ENCODE results near the gene TPM2. TPM values are rescaled to one million over a fixed set of nuclear protein-coding genes. Genes with fewer than 3 reads are reported as not detected.

Gene TPM2
- total RNA-seq, 1 donor from 2014 or later, result 1,070 TPM

DNA sequence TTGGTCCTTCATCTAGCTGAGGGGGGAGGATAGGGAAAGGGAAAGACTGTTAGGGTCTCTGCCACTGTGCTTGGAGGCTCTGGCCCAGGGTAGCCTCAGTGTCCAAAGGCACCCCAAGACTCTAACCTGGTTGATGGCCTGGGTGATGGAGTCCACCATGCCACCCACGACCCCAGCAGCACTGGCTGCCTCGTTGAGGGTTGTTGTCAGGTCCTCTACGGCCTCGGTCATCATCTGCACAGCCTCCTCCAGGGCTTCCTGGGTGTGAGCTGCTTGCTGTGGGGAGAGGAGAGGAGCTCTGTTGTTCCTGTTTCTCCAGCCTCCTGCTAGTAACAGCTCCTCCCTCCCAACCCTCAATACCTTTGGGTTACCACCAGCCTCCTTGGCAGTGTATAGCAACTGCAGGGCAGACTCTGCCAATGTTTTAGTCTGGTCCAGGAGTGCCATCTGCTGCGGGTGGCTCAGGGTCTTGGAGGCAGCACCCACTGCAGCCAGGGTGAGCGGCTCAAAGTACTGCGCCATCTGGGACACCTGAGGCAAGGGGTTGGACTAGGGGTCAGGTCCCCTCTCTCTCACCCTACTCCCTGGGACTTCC lies 16.2 kb upstream of the TPM2 start:
- TF ChIP-seq, protein P1, sequence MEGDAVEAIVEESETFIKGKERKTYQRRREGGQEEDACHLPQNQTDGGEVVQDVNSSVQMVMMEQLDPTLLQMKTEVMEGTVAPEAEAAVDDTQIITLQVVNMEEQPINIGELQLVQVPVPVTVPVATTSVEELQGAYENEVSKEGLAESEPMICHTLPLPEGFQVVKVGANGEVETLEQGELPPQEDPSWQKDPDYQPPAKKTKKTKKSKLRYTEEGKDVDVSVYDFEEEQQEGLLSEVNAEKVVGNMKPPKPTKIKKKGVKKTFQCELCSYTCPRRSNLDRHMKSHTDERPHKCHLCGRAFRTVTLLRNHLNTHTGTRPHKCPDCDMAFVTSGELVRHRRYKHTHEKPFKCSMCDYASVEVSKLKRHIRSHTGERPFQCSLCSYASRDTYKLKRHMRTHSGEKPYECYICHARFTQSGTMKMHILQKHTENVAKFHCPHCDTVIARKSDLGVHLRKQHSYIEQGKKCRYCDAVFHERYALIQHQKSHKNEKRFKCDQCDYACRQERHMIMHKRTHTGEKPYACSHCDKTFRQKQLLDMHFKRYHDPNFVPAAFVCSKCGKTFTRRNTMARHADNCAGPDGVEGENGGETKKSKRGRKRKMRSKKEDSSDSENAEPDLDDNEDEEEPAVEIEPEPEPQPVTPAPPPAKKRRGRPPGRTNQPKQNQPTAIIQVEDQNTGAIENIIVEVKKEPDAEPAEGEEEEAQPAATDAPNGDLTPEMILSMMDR (IDR thresholded peaks at IDR 0.05; ENCODE audit: borderline replicate concordance), result no peak
- intact Hi-C loops (cut with micrococcal nuclease), result no loop called here
- no peak for DNase-seq
- Histone ChIP-seq H3K4me1 (peaks cover 32% of the 10 kb centered on the region), H3K4me3 (no peak overlapping the region), H3K27me3 (ENCODE audit: low read depth) (no peaks in the 10 kb centered on the region), H3K27ac (replicated peaks) (peak overlapping the region; percentile 67), H3K9me3 (replicated peaks) (no peaks in the 10 kb centered on the region), H3K36me3 (peaks cover 99% of the 10 kb centered on the region)

DNA sequence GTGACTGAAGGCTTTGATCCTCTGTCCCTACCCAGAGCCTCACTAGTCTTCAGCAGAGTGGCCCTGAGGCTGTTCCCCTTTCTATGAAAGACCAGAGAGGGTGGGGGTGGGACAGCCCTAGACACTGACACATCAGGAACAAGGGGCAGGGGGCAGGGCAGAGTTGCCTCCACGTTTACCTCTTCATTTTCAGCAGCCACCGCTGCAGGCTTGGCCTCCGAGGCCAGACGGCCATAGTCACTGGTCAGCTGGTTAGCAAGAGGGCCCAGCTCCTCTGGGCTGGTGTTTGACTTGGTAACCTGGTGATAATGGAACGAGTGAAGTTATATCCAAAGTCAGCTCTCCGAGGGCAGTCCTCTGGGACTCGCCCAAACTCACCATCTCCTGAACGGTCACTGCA lies 15.6 kb upstream of the TPM2 start:
- H3K4me1 ChIP-seq, result peaks cover 34% of the 10 kb centered on the region
- H3K4me3 ChIP-seq, result no peak overlapping the region
- H3K27ac ChIP-seq (replicated peaks), result peak overlapping the region; percentile 67
- H3K27me3 ChIP-seq (ENCODE audit: low read depth), result no peaks in the 10 kb centered on the region
- intact Hi-C loops (cut with micrococcal nuclease), result no loop called here
- peaks cover 99% of the 10 kb centered on the region for H3K36me3 ChIP-seq
- no peaks in the 10 kb centered on the region for H3K9me3 ChIP-seq (replicated peaks)
- DNase-seq, result no peak
- TF ChIP-seq, protein P1 (IDR thresholded peaks at IDR 0.05; ENCODE audit: borderline replicate concordance), result no peak

DNA sequence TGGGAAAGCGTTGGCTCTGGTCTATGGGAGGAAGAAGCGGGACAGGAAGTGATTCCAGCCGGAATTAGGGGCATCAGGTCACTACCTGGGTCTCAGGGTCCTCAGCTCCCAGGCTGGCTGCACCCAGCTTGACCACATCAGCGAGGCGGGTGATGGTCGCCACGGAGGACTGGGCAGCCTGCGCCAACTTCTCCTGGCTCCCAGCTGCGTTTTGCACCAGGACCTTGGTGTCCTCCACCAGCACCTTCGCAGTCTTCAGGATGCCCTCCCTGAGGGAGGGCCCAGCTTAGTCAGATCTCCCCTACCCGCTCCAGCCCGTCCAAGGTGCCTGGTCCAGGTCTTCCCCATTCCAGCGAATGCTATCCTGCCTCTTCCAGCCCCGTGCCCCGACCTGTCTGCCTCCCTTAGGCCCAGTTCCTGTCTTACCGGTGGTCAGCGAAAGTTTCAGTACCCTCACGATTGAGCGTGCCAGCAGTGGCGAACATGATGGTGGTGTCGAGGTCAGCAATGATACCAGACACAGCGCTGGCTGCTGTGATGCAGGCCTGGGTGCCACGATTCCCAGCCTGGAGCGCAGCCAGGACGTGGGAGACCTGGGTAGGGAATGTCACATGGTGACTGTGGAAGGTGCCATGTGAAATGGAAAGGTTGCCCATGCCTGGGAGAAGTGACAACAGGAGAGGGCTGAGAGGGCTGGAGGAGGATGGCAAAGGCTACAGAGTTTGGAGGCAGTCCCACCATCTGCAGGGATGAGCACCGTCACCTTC lies 14.4 kb upstream of the TPM2 start:
- Histone ChIP-seq H3K36me3 (peaks cover 100% of the 10 kb centered on the region), H3K27me3 (ENCODE audit: low read depth) (no peaks in the 10 kb centered on the region), H3K27ac (replicated peaks) (peak overlapping the region; percentile 67), H3K9me3 (replicated peaks) (no peaks in the 10 kb centered on the region), H3K4me3 (no peak overlapping the region), H3K4me1 (peaks cover 39% of the 10 kb centered on the region)
- intact Hi-C loops (cut with micrococcal nuclease), result no loop called here
- TF ChIP-seq, protein P1 (IDR thresholded peaks at IDR 0.05; ENCODE audit: borderline replicate concordance), result no peak
- peak; percentile 68 for DNase-seq

DNA sequence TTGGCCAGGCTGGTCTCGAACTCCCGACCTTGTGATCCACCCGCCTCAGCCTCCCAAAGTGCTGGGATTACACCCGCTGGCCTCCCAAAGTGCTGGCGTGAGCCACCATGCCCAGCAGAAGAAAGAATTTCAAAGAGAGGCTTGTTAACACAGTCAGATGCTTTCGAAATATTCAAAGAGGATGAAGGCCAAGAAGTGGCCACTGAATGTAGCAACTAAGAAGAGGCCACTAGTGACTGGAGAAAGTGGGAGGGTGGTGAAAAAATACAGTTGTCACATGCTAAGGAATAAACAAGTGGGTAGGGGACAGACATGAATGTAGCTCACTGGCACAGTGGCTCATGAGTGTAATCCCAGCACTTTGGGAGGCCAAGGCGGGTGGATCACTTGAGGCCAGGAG lies 13.0 kb upstream of the TPM2 start:
- Histone ChIP-seq H3K4me3 (no peak overlapping the region), H3K36me3 (peaks cover 100% of the 10 kb centered on the region), H3K27me3 (ENCODE audit: low read depth) (no peaks in the 10 kb centered on the region), H3K27ac (replicated peaks) (no peak overlapping the region), H3K9me3 (replicated peaks) (no peaks in the 10 kb centered on the region), H3K4me1 (peaks cover 39% of the 10 kb centered on the region)
- no peak for DNase-seq
- intact Hi-C loops (cut with micrococcal nuclease), result no loop called here
- TF ChIP-seq, protein P1 (IDR thresholded peaks at IDR 0.05; ENCODE audit: borderline replicate concordance), result no peak

DNA sequence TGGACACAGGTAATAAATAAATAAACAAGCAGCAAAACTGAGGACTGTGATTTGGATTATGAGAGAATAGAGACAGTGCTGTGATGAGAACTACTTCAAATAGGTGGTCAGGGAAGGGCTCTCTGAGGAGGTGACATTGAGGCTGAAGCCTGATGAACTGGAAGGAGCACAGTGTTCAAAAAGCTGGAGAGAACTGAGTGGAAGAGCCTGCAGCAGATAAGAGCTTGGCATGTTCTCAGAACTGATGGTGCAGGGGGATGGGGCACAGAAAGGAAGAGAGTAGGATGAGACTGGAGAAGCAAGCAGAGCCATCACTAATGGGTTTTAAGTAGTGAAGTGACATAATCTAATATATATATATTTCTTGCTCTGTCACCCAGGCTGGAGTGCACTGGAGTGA lies 11.2 kb upstream of the TPM2 start:
- peak overlapping the region; percentile 72 for H3K27ac ChIP-seq (replicated peaks)
- peaks cover 100% of the 10 kb centered on the region for H3K36me3 ChIP-seq
- intact Hi-C loops (cut with micrococcal nuclease), result no loop called here
- H3K9me3 ChIP-seq (replicated peaks), result no peaks in the 10 kb centered on the region
- DNase-seq, result no peak
- no peaks in the 10 kb centered on the region for H3K27me3 ChIP-seq (ENCODE audit: low read depth)
- TF ChIP-seq, protein P1 (IDR thresholded peaks at IDR 0.05; ENCODE audit: borderline replicate concordance), result no peak
- peaks cover 52% of the 10 kb centered on the region for H3K4me1 ChIP-seq
- no peak overlapping the region for H3K4me3 ChIP-seq

Measured in left ventricle myocardium inferior (tissue), 1 donor.